Endothelial cell of umbilical vein (primary cell): ENCODE measurements around the gene GRID1. TPM values are rescaled to one million over a fixed set of nuclear protein-coding genes. Genes with fewer than 3 reads are reported as not detected.

Experiments used
- BruUV-seq: library from RNA; stranded (reverse); fragments of 400-500 nt; replicated peaks from 2 replicates; lab custom pipeline; 2021; lab: Mats Ljungman, UMichigan
- CTCF ChIA-PET: fragments of 300-600, 350-600 bp; sonication (Branson Sonifier 250); formaldehyde crosslinking; loops from one replicate; lab custom pipeline; 2021; ENCODE audit warnings: antibody characterized with exemption, inconsistent platforms; lab: Charles Lee
- POLR2A ChIA-PET: fragments of 300-600, 350-600 bp; sonication (Branson Sonifier 250); formaldehyde crosslinking; loops from one replicate; lab custom pipeline; 2021; ENCODE audit warnings: antibody characterized with exemption, inconsistent platforms; lab: Charles Lee
- DNase-seq: peaks from one replicate; pipeline ENCODE4 v3.0.0-alpha.2; 2011; ENCODE audit warnings: low read depth, low spot score
- FAIRE-seq: peaks from 2 replicates; lab custom pipeline; 2011; peaks lifted over from hg19 to GRCh38; lab: Jason Lieb, UNC
- H2AFZ ChIP-seq: 2 replicates; pipeline ENCODE4 v1.6.0; 2012; ENCODE audit warnings: low read depth, low read length, control low read depth, inconsistent platforms
- H3K27ac ChIP-seq: 2 replicates; pipeline ENCODE4 v1.5.1; 2011; ENCODE audit warnings: low read depth, mild to moderate bottlenecking, control low read depth, low read length, moderate library complexity; ENCODE audit not compliant: insufficient read depth
- H3K27me3 ChIP-seq, 2 experiments: 2 replicates each; pipeline versions ENCODE4 v1.6.0 to v1.6.1; 2011; ENCODE audit warnings: low read length in 2 of 2, mixed read lengths in 1 of 2; ENCODE audit not compliant: control insufficient read depth in 2 of 2, insufficient read depth in 2 of 2
- H3K36me3 ChIP-seq, 2 experiments: 2 replicates in 1 of 2; 3 replicates in 1 of 2; pipeline ENCODE4 v1.5.1; 2011; ENCODE audit warnings: low read length in 2 of 2, mild to moderate bottlenecking in 1 of 2, moderate library complexity in 1 of 2; ENCODE audit not compliant: control insufficient read depth in 2 of 2, insufficient read depth in 2 of 2; ENCODE audit errors: extremely low read depth in 1 of 2
- H3K4me1 ChIP-seq: 3 replicates; pipeline ENCODE4 v1.5.1; 2011; ENCODE audit warnings: mild to moderate bottlenecking, low read length; ENCODE audit not compliant: control insufficient read depth, insufficient read depth; ENCODE audit errors: extremely low read depth
- H3K4me2 ChIP-seq: 2 replicates; pipeline ENCODE4 v1.6.1; 2011; ENCODE audit warnings: low read length, control low read depth, mixed read lengths; ENCODE audit not compliant: insufficient read depth
- H3K4me3 ChIP-seq, 3 experiments: fragments of 200-600 bp in 1 of 3; sonication (generic), shearing (Covaris generic) in 1 of 3; replicated peaks in 1 of 3; 2 replicates each; pipeline ENCODE4 v1.5.1; 2011 to 2016; ENCODE audit warnings: control low read depth in 3 of 3, low read length in 3 of 3, mild to moderate bottlenecking in 2 of 3, inconsistent platforms in 1 of 3, low read depth in 1 of 3, moderate library complexity in 1 of 3; ENCODE audit not compliant: insufficient read depth in 1 of 3
- H3K79me2 ChIP-seq: 2 replicates; pipeline ENCODE4 v1.6.0; 2012; ENCODE audit warnings: low read length, inconsistent platforms; ENCODE audit not compliant: control insufficient read depth, insufficient read depth
- H3K9ac ChIP-seq: replicated peaks from 2 replicates; pipeline ENCODE3; 2011; ENCODE audit warnings: low read length, control low read depth; ENCODE audit not compliant: insufficient read depth; ENCODE audit errors: extremely low read depth
- H3K9me1 ChIP-seq: replicated peaks from 3 replicates; pipeline ENCODE4 v1.6.0; 2011; ENCODE audit warnings: mild to moderate bottlenecking, low read length; ENCODE audit not compliant: control insufficient read depth, insufficient read depth; ENCODE audit errors: extremely low read depth
- H3K9me3 ChIP-seq: replicated peaks from 2 replicates; pipeline ENCODE4 v1.5.1; 2012; ENCODE audit warnings: low read length, inconsistent platforms; ENCODE audit not compliant: control insufficient read depth, insufficient read depth
- H4K20me1 ChIP-seq: replicated peaks from 2 replicates; pipeline ENCODE3; 2011; ENCODE audit warnings: mild to moderate bottlenecking, low read length; ENCODE audit not compliant: control insufficient read depth, insufficient read depth; ENCODE audit errors: extremely low read depth
- EZH2 ChIP-seq: IDR thresholded peaks from 2 replicates; pipeline ENCODE4 v1.6.1; 2012; ENCODE audit warnings: borderline replicate concordance, low read depth, mild to moderate bottlenecking, moderate library complexity, low read length, inconsistent platforms; ENCODE audit not compliant: severe bottlenecking
- FOS ChIP-seq: IDR thresholded peaks from 2 replicates; pipeline ENCODE4 v1.6.1; 2011; ENCODE audit warnings: mild to moderate bottlenecking, low read length, moderate library complexity, borderline replicate concordance; ENCODE audit not compliant: insufficient read depth
- GATA2 ChIP-seq: IDR thresholded peaks from 2 replicates; pipeline ENCODE4 v1.7.0; 2011; ENCODE audit warnings: low read depth, mild to moderate bottlenecking, moderate library complexity, mixed read lengths, low read length; ENCODE audit not compliant: insufficient read length, insufficient read depth
- JUN ChIP-seq: IDR thresholded peaks from 2 replicates; pipeline ENCODE4 v1.6.1; 2011; ENCODE audit warnings: borderline replicate concordance, low read depth; ENCODE audit not compliant: insufficient read length, insufficient read depth
- MYC ChIP-seq: IDR thresholded peaks from one replicate; pipeline ENCODE4 v1.6.1; 2011; ENCODE audit warnings: mild to moderate bottlenecking, low read depth, low read length
- POLR2A ChIP-seq: IDR thresholded peaks from 2 replicates; pipeline ENCODE4 v1.6.1; 2012; ENCODE audit warnings: low read depth, mild to moderate bottlenecking, control low read depth, low read length
- POLR2AphosphoS5 ChIP-seq: IDR thresholded peaks from 2 replicates; pipeline ENCODE4 v1.6.1; 2012; ENCODE audit warnings: low read depth, mild to moderate bottlenecking, control low read depth, low read length, moderate library complexity; ENCODE audit not compliant: insufficient read depth
- dilution Hi-C: fragments of 300-500 bp; cut with MboI; formaldehyde crosslinking; loops from one replicate; pipeline ENCODE4 v1.15.0; 2019; ENCODE audit warnings: low sequenced_read_pairs; ENCODE audit not compliant: extremely low pct_ligation_motif_present
- intact Hi-C: fragments of 100-400 bp; cut with micrococcal nuclease; formaldehyde crosslinking; loops from one replicate; pipeline ENCODE4 v1.10.0; 2022
- polyA plus RNA-seq, 4 experiments: library from polyadenylated mRNA; depleted of rRNA in 3 of 4; stranded (reverse) in 3 of 4; unstranded in 1 of 4; fragments of >200 nt; gene quantifications; 2 replicates each; pipeline versions ENCODE4 v1.2.1 to v1.2.3, GENCODE V29; 2011 to 2012; ENCODE audit warnings: missing spikeins in 1 of 4
- total RNA-seq: library from RNA; stranded (reverse); gene quantifications from 2 replicates; pipeline ENCODE4 v1.2.3, GENCODE V29; 2021
- TF ChIP-seq, protein P1 (sequence below), 2 donors: IDR thresholded peaks; 1 replicate in 1 of 2; 2 replicates in 1 of 2; pipeline ENCODE4 v1.5.1; 2011; ENCODE audit warnings: low read length in 2 of 2, mild to moderate bottlenecking in 2 of 2, moderate library complexity in 2 of 2, control low read depth in 1 of 2, inconsistent platforms in 1 of 2, low read depth in 1 of 2; ENCODE audit not compliant: insufficient read depth in 1 of 2; ENCODE audit errors: extremely low read depth in 1 of 2

Gene GRID1
- total and polyA plus RNA-seq, 2 donors (not counting 3 experiments of a cell fraction or from before 2014, with no cell fraction given), result not detected

DNA sequence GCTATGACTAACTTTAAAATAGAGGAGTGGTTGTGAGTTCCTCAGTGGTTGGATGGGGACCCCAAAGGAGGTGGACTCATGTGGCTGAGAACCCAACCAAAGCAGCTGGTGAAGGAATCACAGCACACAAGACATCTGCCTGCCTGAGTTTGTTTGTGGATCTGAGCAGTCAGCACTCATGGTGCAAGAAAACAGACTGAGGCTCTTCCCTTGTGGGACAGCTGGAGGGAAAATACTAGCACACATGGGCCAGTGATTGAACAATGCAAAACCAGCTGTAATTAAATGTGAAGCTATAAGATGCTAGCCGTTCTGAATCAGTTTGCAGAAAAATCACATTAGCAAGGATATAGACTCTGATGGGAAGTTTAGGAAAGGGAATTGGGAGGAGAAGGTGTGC lies 707.3 kb downstream of the GRID1 start:
- intact Hi-C loops (no loop called here), dilution Hi-C loops (no loop called here)
- Histone ChIP-seq H3K27ac (no peak overlapping the region), H3K9me3 (no peaks in the 10 kb centered on the region), H3K27me3 (no peaks in the 10 kb centered on the region), H3K9ac (no peak overlapping the region), H3K4me2 (no peak overlapping the region), H3K36me3 (no peaks in the 10 kb centered on the region), H2AFZ (no peak overlapping the region), H3K79me2 (no peaks in the 10 kb centered on the region), H3K9me1 (no peaks in the 10 kb centered on the region), H3K4me1 (no peaks in the 10 kb centered on the region), H3K4me3 (no peak overlapping the region), H4K20me1 (no peaks in the 10 kb centered on the region)
- ChIA-PET POLR2A (no interaction called here), CTCF (no interaction called here)
- BruUV-seq, result no TSS peak
- DNase-seq, result no peak
- TF ChIP-seq, protein P1, sequence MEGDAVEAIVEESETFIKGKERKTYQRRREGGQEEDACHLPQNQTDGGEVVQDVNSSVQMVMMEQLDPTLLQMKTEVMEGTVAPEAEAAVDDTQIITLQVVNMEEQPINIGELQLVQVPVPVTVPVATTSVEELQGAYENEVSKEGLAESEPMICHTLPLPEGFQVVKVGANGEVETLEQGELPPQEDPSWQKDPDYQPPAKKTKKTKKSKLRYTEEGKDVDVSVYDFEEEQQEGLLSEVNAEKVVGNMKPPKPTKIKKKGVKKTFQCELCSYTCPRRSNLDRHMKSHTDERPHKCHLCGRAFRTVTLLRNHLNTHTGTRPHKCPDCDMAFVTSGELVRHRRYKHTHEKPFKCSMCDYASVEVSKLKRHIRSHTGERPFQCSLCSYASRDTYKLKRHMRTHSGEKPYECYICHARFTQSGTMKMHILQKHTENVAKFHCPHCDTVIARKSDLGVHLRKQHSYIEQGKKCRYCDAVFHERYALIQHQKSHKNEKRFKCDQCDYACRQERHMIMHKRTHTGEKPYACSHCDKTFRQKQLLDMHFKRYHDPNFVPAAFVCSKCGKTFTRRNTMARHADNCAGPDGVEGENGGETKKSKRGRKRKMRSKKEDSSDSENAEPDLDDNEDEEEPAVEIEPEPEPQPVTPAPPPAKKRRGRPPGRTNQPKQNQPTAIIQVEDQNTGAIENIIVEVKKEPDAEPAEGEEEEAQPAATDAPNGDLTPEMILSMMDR (IDR thresholded peaks at IDR 0.05; ENCODE audit: extremely low read depth in 1 of 2, insufficient read depth in 1 of 2, low read depth in 1 of 2, low read length in 2 of 2), result no peak
- TF ChIP-seq POLR2A (no peak), EZH2 (no peak), GATA2 (no peak)
- FAIRE-seq, result no peak

DNA sequence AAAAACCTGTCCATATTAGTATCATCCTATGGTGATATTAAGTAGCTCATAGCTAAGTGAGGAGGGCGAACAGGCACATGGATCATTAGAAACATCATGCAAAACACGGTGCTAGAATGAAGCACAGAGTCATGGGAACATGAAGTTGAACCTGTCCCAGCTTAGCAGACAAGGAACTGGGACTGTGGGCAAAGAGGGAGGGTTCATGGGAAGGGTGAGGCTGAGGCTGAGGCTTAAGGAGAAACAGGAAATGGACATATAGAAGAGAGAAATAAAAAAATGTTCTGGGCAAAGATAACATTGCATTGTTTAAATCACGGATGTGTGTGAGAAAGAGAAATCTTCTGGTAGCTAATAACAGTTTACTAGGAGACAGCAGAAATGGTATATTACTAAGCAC lies 708.1 kb downstream of the GRID1 start:
- dilution Hi-C loops (no loop called here), intact Hi-C loops (no loop called here)
- H2AFZ ChIP-seq, result no peak overlapping the region
- TF ChIP-seq FOS, result no peak
- TF ChIP-seq GATA2, result no peak
- TF ChIP-seq POLR2AphosphoS5, result no peak
- no peak for TF ChIP-seq JUN
- TF ChIP-seq MYC, result no peak
- TF ChIP-seq POLR2A, result no peak
- ChIA-PET POLR2A (no interaction called here), CTCF (no interaction called here)
- no peak overlapping the region for H3K9ac ChIP-seq
- no peaks in the 10 kb centered on the region for H3K9me3 ChIP-seq
- no peaks in the 10 kb centered on the region for H3K79me2 ChIP-seq
- no peak overlapping the region for H3K27ac ChIP-seq
- DNase-seq, result no peak
- H3K4me1 ChIP-seq, result no peaks in the 10 kb centered on the region
- no peaks in the 10 kb centered on the region for H4K20me1 ChIP-seq
- H3K4me3 ChIP-seq, result no peak overlapping the region
- H3K9me1 ChIP-seq, result no peaks in the 10 kb centered on the region
- no TSS peak for BruUV-seq
- no peaks in the 10 kb centered on the region for H3K27me3 ChIP-seq
- H3K4me2 ChIP-seq, result no peak overlapping the region
- FAIRE-seq, result no peak
- no peaks in the 10 kb centered on the region for H3K36me3 ChIP-seq
